Hematopoietic multipotent progenitor cell treated with erythropoietin and hydrocortisone succinate and interleukin-3 and kit ligand, for 6 days (in vitro differentiated cells): ENCODE results near the gene C4BPA.

Source experiments
- DNase-seq: peaks from one replicate; pipeline ENCODE4 v3.0.0-alpha.2; 2015

Gene C4BPA

GRCh38 chr1:207194197-207194596 lies 90.2 kb downstream of the C4BPA start:
- no peak for DNase-seq
